ENCODE results near the gene EDIL3. TPM values are rescaled to one million over a fixed set of nuclear protein-coding genes. Genes with fewer than 3 reads are reported as not detected.

EDIL3 gene
- total and polyA plus RNA-seq, 2 donors (not counting 3 experiments of a cell fraction or from before 2014, with no cell fraction given): 9.1 to 28.8 TPM

DNA sequence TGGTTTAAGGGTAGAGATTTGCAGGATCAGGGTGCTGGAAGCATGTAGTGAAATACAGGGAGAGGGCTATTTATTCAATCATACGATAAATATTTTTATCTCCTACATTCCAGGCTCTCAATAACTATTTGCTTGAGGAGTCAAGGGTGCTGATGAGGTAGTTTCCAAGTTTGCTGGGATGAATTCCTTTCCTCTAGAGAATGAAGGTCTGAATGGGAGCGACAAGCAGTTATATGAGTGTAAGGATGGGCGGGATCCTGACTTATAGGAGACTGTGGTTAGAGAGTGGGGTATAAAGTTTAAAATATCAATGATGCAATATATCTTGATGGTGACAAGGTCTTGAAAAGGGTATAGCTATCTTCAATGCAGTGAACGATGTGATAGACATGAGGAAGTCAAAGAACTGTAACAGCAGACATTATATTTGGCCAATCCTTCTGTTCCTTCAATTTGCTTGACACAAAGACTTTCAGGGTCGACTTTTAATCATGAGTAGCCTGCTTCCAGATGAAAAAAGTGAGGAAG is 462.9 kb downstream of the EDIL3 start:
- intact Hi-C loops (cut with micrococcal nuclease) (loop anchor here (10.0 kb wide), 1 partner anchor 533 kb away; no protein-coding TSS in a partner anchor), dilution Hi-C loops (cut with MboI; ENCODE audit: extremely low pct_ligation_motif_present, low sequenced_read_pairs) (no loop called here)
- BruUV-seq (replicated peaks): no TSS peak
- DNase-seq (ENCODE audit: low read depth, low spot score) (no peak), FAIRE-seq (no peak)
- Histone ChIP-seq H3K79me2 (ENCODE audit: control insufficient read depth, insufficient read depth, low read length) (no peaks in the 10 kb centered on the region), H3K9me3 (replicated peaks; ENCODE audit: control insufficient read depth, insufficient read depth, low read length) (no peaks in the 10 kb centered on the region), H3K4me1 (ENCODE audit: control insufficient read depth, extremely low read depth, insufficient read depth, low read length) (peaks cover 29% of the 10 kb centered on the region), H4K20me1 (replicated peaks; ENCODE audit: control insufficient read depth, extremely low read depth, insufficient read depth, low read length) (no peaks in the 10 kb centered on the region), H3K36me3 (ENCODE audit: control insufficient read depth in 2 of 2, extremely low read depth in 1 of 2, insufficient read depth in 2 of 2, low read length in 2 of 2) (no peaks in the 10 kb centered on the region), H3K9ac (replicated peaks; ENCODE audit: extremely low read depth, insufficient read depth, low read length) (no peak overlapping the region), H2AFZ (ENCODE audit: low read depth, low read length) (no peak overlapping the region), H3K9me1 (replicated peaks; ENCODE audit: control insufficient read depth, extremely low read depth, insufficient read depth, low read length) (no peaks in the 10 kb centered on the region), H3K27me3 (ENCODE audit: control insufficient read depth in 2 of 2, insufficient read depth in 2 of 2, low read length in 2 of 2) (peaks cover 0 to 3% of the 10 kb centered on the region in 2 experiments), H3K4me2 (ENCODE audit: insufficient read depth, low read length) (no peak overlapping the region), H3K4me3 (replicated peaks in 1 of 3; ENCODE audit: insufficient read depth in 1 of 3, low read depth in 1 of 3, low read length in 3 of 3) (no peak overlapping the region), H3K27ac (ENCODE audit: insufficient read depth, low read depth, low read length) (no peak overlapping the region)
- ChIA-PET CTCF (no interaction called here), POLR2A (no interaction called here)
- TF ChIP-seq MAX (IDR thresholded peaks at IDR 0.05; ENCODE audit: insufficient read depth, insufficient read length) (no peak), EZH2 (IDR thresholded peaks at IDR 0.05; ENCODE audit: borderline replicate concordance, low read depth, low read length, severe bottlenecking) (no peak), POLR2AphosphoS5 (IDR thresholded peaks at IDR 0.05; ENCODE audit: insufficient read depth, low read depth, low read length) (no peak), POLR2A (IDR thresholded peaks at IDR 0.05; ENCODE audit: low read depth, low read length) (no peak), FOS (IDR thresholded peaks at IDR 0.05; ENCODE audit: borderline replicate concordance, insufficient read depth, low read length) (no peak), GATA2 (IDR thresholded peaks at IDR 0.05; ENCODE audit: insufficient read depth, insufficient read length, low read depth, low read length) (no peak), MYC (IDR thresholded peaks at IDR 0.05; ENCODE audit: low read depth, low read length) (no peak), JUN (IDR thresholded peaks at IDR 0.05; ENCODE audit: borderline replicate concordance, insufficient read depth, insufficient read length, low read depth) (no peak)
- TF ChIP-seq, protein P1, sequence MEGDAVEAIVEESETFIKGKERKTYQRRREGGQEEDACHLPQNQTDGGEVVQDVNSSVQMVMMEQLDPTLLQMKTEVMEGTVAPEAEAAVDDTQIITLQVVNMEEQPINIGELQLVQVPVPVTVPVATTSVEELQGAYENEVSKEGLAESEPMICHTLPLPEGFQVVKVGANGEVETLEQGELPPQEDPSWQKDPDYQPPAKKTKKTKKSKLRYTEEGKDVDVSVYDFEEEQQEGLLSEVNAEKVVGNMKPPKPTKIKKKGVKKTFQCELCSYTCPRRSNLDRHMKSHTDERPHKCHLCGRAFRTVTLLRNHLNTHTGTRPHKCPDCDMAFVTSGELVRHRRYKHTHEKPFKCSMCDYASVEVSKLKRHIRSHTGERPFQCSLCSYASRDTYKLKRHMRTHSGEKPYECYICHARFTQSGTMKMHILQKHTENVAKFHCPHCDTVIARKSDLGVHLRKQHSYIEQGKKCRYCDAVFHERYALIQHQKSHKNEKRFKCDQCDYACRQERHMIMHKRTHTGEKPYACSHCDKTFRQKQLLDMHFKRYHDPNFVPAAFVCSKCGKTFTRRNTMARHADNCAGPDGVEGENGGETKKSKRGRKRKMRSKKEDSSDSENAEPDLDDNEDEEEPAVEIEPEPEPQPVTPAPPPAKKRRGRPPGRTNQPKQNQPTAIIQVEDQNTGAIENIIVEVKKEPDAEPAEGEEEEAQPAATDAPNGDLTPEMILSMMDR (IDR thresholded peaks at IDR 0.05; ENCODE audit: extremely low read depth in 1 of 2, insufficient read depth in 1 of 2, low read depth in 1 of 2, low read length in 2 of 2): no peak
